Activated naive CD8-positive, alpha-beta T cell treated with anti-CD3 and anti-CD28 coated beads, Interleukin-2, amount 50 U/mL, for 24 hours (primary cell): ENCODE measurements around the gene KRT78.

Source experiments
- ATAC-seq: fragments of 150-1000 bp; cut with Tn5 transposase; one replicate; pipeline ENCODE4 v1.10.0; 2021
- DNase-seq: peaks from one replicate; pipeline ENCODE4 v3.0.0; 2021
- H3K27ac Mint-ChIP-seq: one replicate; pipeline ENCODE4 v1.8.0; 2021; ENCODE audit warnings: mild to moderate bottlenecking, mixed read lengths
- H3K27me3 Mint-ChIP-seq: one replicate; pipeline ENCODE4 v1.8.0; 2021; ENCODE audit warnings: mixed read lengths
- H3K36me3 Mint-ChIP-seq: one replicate; pipeline ENCODE4 v1.8.0; 2021; ENCODE audit warnings: low read depth, mixed read lengths
- H3K4me1 Mint-ChIP-seq: one replicate; pipeline ENCODE4 v1.8.0; 2021; ENCODE audit warnings: mixed read lengths
- H3K4me3 Mint-ChIP-seq: one replicate; pipeline ENCODE4 v1.8.0; 2021; ENCODE audit warnings: mild to moderate bottlenecking, moderate library complexity, mixed read lengths
- H3K9me3 Mint-ChIP-seq: one replicate; pipeline ENCODE4 v1.8.0; 2021; ENCODE audit warnings: mixed read lengths

The KRT78 gene

DNA sequence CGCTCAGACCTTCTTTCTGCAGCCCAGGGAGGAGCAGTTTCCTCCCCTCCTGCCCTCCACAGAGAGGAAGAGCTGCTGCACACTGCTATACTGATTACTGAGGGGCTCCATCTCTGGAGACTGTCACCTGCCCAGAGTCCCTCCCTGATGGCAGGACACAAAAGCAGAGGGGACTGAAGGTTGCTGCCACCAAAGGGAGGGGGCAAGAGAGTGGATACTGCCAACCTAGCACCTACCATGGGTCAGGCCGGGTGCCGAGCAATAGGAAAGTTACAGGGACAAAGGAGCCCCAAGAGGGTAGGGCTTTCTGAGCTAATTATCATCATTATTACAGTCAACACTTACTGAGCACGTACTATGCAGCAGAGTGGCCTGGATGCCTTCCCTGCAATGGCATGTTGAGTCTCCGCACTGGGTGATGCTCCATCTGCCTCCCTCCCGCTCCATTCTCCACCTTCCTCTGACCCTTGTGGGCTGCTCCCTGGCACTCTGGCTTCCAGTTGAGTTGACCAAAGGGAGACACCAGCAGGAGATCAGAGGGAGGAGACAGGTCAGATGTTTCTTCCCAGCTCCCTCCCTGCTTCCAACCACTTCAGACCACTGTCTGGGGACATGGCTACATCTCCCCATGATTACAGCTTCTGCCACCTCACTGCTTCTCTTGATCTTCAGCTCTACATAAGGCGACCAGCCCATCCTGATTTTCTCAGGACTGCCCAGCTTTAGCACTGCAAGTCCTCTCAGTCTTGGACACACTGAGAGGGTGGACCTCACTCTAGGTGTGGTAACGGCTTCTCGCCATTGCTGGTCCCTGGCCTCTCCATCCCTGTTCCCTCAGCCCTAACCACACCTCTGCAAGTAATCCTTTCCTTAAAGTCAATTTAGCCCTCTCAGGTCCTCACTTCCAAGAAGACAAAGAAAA, 12.0 kb downstream of the KRT78 start:
- Mint-ChIP-seq H3K27me3 (peaks cover 4% of the 10 kb centered on the region), H3K4me3 (peak overlapping the region; percentile 32), H3K27ac (peak overlapping the region; percentile 90), H3K4me1 (peaks cover 45% of the 10 kb centered on the region), H3K9me3 (no peaks in the 10 kb centered on the region), H3K36me3 (no peaks in the 10 kb centered on the region)
- DNase-seq (no peak), ATAC-seq (no peak)

DNA sequence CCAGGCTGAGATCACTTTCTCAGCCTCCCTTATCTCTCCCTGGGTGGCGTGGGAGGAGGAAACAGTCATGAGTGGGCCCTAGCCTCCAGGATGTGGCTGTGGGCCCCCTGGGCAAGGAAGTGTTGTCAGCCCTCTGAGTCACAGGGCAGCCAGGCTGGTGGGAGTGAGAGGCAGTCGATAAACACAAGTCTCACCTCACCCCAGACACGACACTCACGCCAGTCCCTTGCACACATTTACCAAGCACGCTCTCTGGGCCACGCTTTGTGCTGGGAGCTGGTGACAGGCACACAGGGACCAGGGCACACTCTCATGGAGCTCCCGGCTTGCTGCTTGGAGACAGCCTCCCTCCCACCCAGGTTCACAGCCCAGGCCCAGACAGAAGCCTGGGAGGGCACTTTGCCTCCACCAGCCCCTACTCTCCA, 12.7 kb downstream of the KRT78 start:
- peak; percentile 94 for ATAC-seq
- Mint-ChIP-seq H3K4me3 (peak overlapping the region; percentile 23), H3K9me3 (no peaks in the 10 kb centered on the region), H3K4me1 (peaks cover 45% of the 10 kb centered on the region), H3K36me3 (no peaks in the 10 kb centered on the region), H3K27ac (peak overlapping the region; percentile 90), H3K27me3 (peaks cover 4% of the 10 kb centered on the region)
- peak; percentile 79 for DNase-seq

DNA sequence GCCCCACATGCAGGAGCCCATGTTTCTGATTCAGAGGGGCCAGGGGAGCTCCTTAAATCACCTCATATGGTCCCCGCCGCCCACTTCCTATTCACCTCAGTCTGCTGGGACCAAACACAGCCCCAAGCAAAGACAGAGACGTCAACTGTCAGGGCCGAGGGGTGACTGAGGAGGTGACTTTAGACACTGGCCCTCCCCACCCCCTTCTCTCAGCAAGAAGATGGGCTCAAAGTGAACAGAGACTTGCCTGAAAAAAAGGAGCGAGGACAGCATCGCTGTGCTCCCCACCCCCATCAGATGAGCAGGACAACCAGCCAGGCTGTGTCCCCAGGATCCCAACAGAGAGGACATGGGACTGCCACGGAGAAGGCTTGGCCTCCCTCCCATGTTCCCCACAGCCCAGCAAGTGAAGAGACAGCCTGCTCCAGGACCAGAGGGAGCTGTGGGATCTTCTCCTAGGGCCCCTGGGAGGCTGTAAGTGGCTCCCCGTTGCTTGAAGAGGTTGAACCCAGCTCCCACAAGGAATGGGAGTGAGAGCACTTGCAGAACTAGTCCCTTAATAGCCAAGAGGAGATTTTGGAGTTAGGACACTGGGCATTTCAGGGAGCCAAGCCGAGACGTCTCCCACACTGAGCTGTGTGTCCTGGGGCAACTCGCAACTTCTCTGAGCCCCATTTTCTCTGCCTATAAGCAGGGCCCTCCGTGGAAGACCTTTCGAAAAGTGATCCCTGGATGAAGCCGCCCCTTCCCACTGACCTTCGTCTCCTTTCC, 13.3 kb downstream of the KRT78 start:
- Mint-ChIP-seq H3K4me1 (peaks cover 45% of the 10 kb centered on the region), H3K27ac (peak overlapping the region; percentile 90), H3K27me3 (peaks cover 6% of the 10 kb centered on the region), H3K36me3 (no peaks in the 10 kb centered on the region), H3K9me3 (no peaks in the 10 kb centered on the region), H3K4me3 (peak overlapping the region; percentile 23)
- ATAC-seq: peak; percentile 8
- DNase-seq: peak; percentile 34

DNA sequence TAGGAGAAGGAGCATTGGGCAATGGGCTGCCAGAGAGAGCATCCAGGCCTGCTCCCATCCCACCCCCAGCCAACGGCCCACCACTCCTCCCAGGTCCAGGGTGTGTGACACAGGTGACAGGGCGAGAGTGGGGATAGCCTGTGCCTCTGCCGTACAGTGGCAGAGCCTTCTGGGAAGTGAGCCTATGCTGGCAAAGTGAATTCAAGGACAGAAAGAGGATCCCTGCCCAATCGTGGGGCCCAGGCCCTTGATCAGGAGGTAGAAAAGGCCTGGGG, 14.1 kb downstream of the KRT78 start:
- ATAC-seq (no peak), DNase-seq (no peak)
- H3K4me1 Mint-ChIP-seq: peaks cover 45% of the 10 kb centered on the region
- peak overlapping the region; percentile 4 for H3K4me3 Mint-ChIP-seq
- no peaks in the 10 kb centered on the region for H3K36me3 Mint-ChIP-seq
- peak overlapping the region; percentile 90 for H3K27ac Mint-ChIP-seq
- peaks cover 6% of the 10 kb centered on the region for H3K27me3 Mint-ChIP-seq
- H3K9me3 Mint-ChIP-seq: no peaks in the 10 kb centered on the region

DNA sequence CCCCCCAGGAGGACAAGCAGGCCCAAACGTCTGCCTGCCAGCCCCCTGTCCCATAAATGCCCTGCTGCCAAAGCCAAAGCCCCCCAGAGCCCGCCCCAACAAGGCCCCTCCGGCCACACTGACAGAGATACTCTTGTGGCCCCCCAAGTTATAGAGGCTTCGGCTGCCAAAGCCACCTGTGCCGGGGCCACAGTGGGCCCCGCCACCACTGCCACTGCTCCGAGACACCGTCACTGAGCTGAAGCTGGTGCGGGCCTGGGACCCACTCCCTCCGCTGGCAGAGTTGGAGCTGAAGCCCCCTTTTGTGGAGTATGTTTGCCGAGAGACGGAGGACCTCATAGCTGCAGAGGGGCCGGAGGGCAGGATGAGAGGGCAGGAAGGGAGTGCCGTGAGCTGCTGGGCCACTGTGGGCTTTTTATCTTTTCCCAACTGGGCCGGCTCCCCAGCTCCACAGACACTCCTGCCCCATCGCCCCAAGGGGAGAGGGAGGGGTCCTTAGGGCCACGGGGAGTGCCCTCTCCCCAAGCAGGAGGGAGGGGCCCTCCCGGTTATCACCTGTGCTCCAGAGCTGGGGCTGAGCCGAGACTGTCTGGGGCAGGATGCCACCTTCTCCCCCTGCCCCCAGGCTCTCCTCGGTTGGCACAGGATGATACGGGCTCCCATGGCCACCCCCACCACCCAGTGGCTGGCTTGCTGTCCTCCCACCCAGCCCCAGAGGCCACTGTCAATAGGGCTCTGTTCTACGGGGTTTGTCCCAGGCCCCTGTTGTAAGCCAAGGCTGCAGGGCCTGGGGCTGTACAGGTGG, 14.7 kb downstream of the KRT78 start, which contains the start of gene KRT79:
Gene KRT79 (minus strand): TSS at position 390 of the 805 bp plus-strand sequence. CDS start 51 bp downstream, at position 339.
- DNase-seq: no peak
- ATAC-seq: no peak
- Mint-ChIP-seq H3K4me1 (peaks cover 46% of the 10 kb centered on the region), H3K27ac (peak within 1 kb of the TSS; percentile 90), H3K4me3 (peak within 1 kb of the TSS; percentile 4), H3K27me3 (peaks cover 6% of the 10 kb centered on the region), H3K9me3 (no peaks in the 10 kb centered on the region), H3K36me3 (no peaks in the 10 kb centered on the region)

DNA sequence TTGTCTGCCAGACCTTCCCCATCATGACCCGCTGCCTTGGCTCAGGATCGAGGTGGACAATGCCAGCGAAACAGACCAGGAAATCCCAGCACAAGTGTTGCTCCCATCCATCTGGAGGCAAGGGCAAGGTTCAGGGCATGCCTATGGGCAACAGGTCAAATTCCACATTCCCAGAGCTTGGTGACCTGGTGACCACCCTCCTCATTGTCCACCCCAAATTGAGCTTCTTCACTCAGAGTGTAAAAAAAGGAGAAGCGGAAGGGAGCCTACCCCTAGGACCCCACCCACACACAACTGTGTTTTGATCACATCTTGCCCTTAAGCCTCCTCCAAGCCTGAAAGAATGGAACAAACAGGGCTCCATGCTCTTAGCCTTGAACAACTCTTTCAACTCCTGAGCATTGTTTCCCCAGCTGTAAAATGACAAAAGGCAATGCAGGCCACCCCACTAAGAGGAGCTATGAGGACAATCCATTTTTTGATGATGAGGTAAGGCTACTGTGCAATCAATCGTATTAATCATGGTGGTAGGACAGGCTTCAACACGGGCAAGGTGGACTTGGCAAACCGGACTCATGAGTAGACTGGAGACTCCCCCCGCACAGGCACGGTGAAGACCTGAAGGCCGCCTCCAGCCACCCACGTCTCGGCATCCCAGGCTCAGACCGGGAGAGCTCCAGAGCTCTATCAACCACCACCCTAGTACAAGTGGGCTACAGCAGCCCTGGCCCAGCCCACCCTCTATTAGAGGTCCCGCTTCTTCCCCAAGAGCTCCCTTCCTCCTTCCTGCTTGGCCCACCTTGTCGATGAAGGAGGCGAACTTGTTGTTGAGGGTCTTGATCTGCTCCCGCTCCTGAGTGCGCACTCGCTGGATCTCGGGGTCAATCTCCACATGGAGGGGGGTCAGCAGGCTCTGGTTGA, 15.5 kb downstream of the KRT78 start:
- H3K36me3 Mint-ChIP-seq: no peaks in the 10 kb centered on the region
- no peak overlapping the region for H3K4me3 Mint-ChIP-seq
- no peak overlapping the region for H3K27ac Mint-ChIP-seq
- no peaks in the 10 kb centered on the region for H3K9me3 Mint-ChIP-seq
- peaks cover 47% of the 10 kb centered on the region for H3K4me1 Mint-ChIP-seq
- DNase-seq (no peak), ATAC-seq (no peak)
- peaks cover 2% of the 10 kb centered on the region for H3K27me3 Mint-ChIP-seq

DNA sequence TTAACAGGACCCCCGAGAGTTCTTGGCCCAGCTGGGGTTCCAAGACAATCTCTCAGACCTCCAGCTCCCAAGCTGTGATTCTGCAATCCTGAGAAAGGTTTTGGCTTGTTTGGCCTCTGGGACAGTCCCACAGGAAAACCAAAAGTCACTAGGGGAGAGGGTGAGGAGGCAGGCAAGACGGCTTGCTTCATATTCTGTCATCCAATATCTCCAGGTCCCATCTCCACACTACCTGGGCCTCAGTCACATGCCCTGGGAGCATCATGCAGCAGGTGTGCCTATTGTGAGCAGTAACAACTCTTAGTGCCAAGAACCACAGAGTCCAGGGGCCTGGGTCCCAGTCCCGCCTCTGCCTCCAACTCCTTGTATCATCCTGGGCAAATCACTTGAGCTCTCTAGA, 16.3 kb downstream of the KRT78 start:
- H3K27me3 Mint-ChIP-seq: peaks cover 2% of the 10 kb centered on the region
- no peak overlapping the region for H3K27ac Mint-ChIP-seq
- ATAC-seq (no peak), DNase-seq (no peak)
- no peaks in the 10 kb centered on the region for H3K36me3 Mint-ChIP-seq
- no peak overlapping the region for H3K4me3 Mint-ChIP-seq
- H3K9me3 Mint-ChIP-seq: no peaks in the 10 kb centered on the region
- H3K4me1 Mint-ChIP-seq: peaks cover 39% of the 10 kb centered on the region

DNA sequence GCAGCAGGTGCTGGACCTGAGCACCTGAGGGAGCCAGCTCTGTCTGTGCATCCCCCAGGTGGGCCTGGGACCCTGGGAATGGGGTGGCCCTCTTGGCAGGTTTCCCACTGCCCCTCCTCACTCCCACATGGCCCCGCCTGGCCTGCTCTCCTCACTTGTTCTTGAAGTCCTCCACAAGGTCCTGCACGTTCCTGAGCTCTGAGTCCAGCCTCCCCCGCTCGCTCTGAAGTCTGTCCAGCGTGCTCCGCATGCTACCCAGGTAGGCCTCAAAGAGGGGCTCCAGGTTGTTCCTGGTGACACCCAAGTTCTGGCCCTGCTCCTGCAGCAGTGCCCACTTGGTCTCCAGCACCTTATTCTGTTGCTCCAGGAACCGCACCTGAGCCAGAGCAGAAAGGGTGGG, 17.5 kb downstream of the KRT78 start:
- Mint-ChIP-seq H3K4me1 (peaks cover 27% of the 10 kb centered on the region), H3K9me3 (no peaks in the 10 kb centered on the region), H3K4me3 (no peak overlapping the region), H3K36me3 (no peaks in the 10 kb centered on the region), H3K27ac (no peak overlapping the region), H3K27me3 (peaks cover 2% of the 10 kb centered on the region)
- ATAC-seq: no peak
- no peak for DNase-seq

DNA sequence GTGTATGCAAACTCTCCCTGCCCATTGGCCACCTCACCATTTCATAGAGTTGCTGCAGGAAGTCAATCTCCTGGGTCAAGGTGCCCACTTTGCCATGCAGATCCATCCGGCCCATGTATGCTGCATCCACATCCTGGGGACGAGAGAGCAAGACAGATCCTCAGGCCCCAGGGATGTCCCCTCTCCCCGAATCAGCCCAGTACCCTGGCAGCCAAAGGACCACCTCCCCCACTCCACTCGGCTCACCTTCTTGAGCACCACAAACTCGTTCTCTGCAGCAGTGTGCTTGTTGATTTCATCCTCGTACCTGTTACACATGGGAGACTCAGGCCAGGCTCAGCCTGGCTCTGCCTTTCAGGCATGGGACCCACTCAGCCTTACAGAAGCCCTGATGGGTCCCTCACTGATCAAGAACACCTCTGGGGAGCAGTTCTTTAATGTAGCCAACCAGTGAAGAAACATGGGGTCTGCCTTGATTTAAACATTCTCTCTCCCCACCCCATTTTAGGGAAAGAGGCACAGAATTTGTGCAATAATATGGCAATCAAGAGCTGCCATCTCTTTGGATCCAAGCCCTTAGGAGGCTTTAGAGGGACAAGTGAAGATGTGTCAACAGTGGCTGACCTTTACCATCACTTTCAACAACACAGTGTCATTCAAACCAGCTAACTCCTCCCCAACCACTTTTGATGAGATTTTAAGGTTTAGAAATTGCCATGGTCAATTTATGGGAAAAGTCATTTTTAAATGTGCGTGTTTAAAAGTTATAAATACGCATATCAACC, 18.6 kb downstream of the KRT78 start:
- no peaks in the 10 kb centered on the region for H3K9me3 Mint-ChIP-seq
- peaks cover 2% of the 10 kb centered on the region for H3K27me3 Mint-ChIP-seq
- peaks cover 16% of the 10 kb centered on the region for H3K4me1 Mint-ChIP-seq
- ATAC-seq: no peak
- DNase-seq: no peak
- no peak overlapping the region for H3K4me3 Mint-ChIP-seq
- H3K27ac Mint-ChIP-seq: no peak overlapping the region
- H3K36me3 Mint-ChIP-seq: no peaks in the 10 kb centered on the region

DNA sequence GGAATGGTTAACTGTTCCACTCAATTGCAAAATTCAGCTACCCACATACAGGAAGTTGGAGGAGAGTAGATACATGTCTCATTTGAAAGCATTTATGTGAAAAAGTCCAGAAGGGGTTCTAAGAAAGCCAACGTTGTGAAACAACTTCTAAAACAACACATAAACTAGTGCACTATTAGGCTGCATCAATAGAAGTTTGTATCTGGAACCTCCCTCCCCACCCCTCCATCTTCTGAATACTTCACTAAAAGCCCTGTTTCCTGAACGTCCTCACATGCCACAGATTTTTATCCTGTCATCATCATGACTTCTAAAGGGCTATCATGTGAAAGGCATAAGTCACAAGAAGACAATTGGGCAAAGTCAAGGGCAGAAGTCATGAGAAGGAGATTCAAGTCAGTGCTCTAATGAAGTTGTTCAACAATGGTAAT, 20.2 kb downstream of the KRT78 start:
- Mint-ChIP-seq H3K4me1 (peaks cover 9% of the 10 kb centered on the region), H3K9me3 (no peaks in the 10 kb centered on the region), H3K27ac (no peak overlapping the region), H3K4me3 (no peak overlapping the region), H3K36me3 (no peaks in the 10 kb centered on the region), H3K27me3 (peaks cover 2% of the 10 kb centered on the region)
- DNase-seq (no peak), ATAC-seq (no peak)

DNA sequence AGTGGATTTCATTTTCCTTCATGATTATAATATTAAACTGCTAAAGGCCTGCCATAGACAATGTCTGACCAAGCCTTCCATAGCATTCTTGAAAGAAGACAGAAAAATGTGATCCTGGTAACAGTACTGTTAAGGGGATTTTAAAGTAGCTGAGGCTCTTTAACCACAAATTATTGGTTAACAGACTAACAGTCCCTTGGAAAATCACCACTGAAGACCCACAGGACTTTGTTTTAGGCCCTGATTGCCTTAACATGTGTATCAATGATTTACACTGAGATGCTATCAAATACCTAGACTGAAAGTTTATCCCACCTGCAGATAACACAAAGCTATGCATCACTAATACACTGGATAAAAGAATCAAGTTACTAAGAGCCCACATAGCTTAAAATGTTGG, 20.6 kb downstream of the KRT78 start:
- no peak for DNase-seq
- Mint-ChIP-seq H3K9me3 (no peaks in the 10 kb centered on the region), H3K27me3 (peaks cover 2% of the 10 kb centered on the region), H3K27ac (no peak overlapping the region), H3K4me1 (peaks cover 9% of the 10 kb centered on the region), H3K36me3 (no peaks in the 10 kb centered on the region), H3K4me3 (no peak overlapping the region)
- no peak for ATAC-seq

DNA sequence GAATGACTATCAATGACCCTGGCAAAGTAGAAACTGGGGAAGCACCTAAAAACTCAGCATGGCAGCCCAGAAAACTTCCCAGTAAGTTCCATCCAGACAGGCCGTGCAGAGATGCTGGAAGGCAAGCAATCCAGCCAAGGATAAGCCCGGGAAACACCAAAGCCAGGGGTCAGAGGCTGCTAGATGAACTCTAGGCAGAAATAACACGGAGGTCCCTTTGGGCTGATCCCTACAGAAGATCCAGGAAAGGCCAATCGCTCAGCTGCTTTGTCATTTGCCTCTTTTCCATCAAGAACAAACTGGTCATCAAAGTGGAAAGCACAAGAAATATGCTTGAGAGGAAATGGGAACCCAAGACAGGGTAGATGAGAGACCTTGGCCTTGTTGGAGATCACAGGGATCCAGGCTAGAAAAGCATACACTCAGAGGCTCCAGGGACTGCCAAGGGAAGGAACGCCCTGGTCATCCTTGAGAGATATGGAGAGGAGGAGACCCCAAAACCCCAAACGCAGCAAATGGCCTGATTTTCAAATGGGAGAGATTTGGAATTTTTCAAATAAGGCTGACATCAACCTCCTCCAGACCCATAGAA, 21.2 kb downstream of the KRT78 start:
- Mint-ChIP-seq H3K9me3 (no peaks in the 10 kb centered on the region), H3K4me1 (peaks cover 9% of the 10 kb centered on the region), H3K36me3 (no peaks in the 10 kb centered on the region), H3K27me3 (peaks cover 2% of the 10 kb centered on the region), H3K4me3 (no peak overlapping the region), H3K27ac (no peak overlapping the region)
- no peak for ATAC-seq
- no peak for DNase-seq
